MM.1S (cell line): Measurements from ENCODE around the gene PI4KB.

ENCODE experiments used
- DNase-seq: peaks from one replicate; pipeline ENCODE4 v3.0.0-alpha.2; 2015
- H2AFZ ChIP-seq: fragments of 300-600 bp; sonication (generic); 2 replicates; pipeline ENCODE4 v1.6.0; 2016; ENCODE audit warnings: antibody characterized with exemption, low read length
- H3F3A ChIP-seq: fragments of 300-600 bp; sonication (generic); 2 replicates; pipeline ENCODE4 v1.6.1; 2016; ENCODE audit warnings: mild to moderate bottlenecking, antibody characterized with exemption, low read length, moderate library complexity, mixed read lengths; ENCODE audit not compliant: insufficient read depth
- H3K27ac ChIP-seq: fragments of 300-600 bp; sonication (generic); 2 replicates; pipeline ENCODE4 v1.5.1; 2016; ENCODE audit warnings: mild to moderate bottlenecking, low read length
- H3K27me3 ChIP-seq: fragments of 300-600 bp; sonication (generic); replicated peaks from 2 replicates; pipeline ENCODE4 v1.6.0; 2016; ENCODE audit warnings: low read length; ENCODE audit not compliant: insufficient read depth
- H3K36me3 ChIP-seq: fragments of 300-600 bp; sonication (generic); replicated peaks from 2 replicates; pipeline ENCODE4 v1.6.1; 2016; ENCODE audit warnings: mild to moderate bottlenecking, low read length, mixed read lengths; ENCODE audit not compliant: insufficient read depth
- H3K4me1 ChIP-seq: fragments of 300-600 bp; sonication (generic); 2 replicates; pipeline ENCODE4 v1.6.1; 2016; ENCODE audit warnings: low read length, mixed read lengths
- H3K4me2 ChIP-seq: fragments of 300-600 bp; sonication (generic); 2 replicates; pipeline ENCODE4 v1.6.0; 2016; ENCODE audit warnings: low read depth, low read length
- H3K4me3 ChIP-seq: fragments of 300-600 bp; sonication (generic); 2 replicates; pipeline ENCODE4 v1.5.1; 2016; ENCODE audit warnings: low read length, mixed read lengths
- H3K79me2 ChIP-seq: fragments of 300-600 bp; sonication (generic); 2 replicates; pipeline ENCODE4 v1.6.1; 2016; ENCODE audit warnings: mixed run types, low read length, mixed read lengths
- H3K9ac ChIP-seq: fragments of 300-600 bp; sonication (generic); 2 replicates; pipeline ENCODE4 v1.6.1; 2016; ENCODE audit warnings: low read length, mixed read lengths
- H3K9me2 ChIP-seq: fragments of 300-600 bp; sonication (generic); replicated peaks from 2 replicates; pipeline ENCODE4 v1.6.1; 2016; ENCODE audit warnings: mild to moderate bottlenecking, low read length, mixed read lengths; ENCODE audit not compliant: insufficient read depth
- H3K9me3 ChIP-seq: fragments of 300-600 bp; sonication (generic); replicated peaks from 2 replicates; pipeline ENCODE4 v1.6.1; 2016; ENCODE audit warnings: mild to moderate bottlenecking, low read length, mixed read lengths; ENCODE audit not compliant: insufficient read depth
- H4K20me1 ChIP-seq: fragments of 300-600 bp; sonication (generic); 2 replicates; pipeline ENCODE4 v1.6.1; 2016; ENCODE audit warnings: mild to moderate bottlenecking, low read length, moderate library complexity, mixed read lengths; ENCODE audit not compliant: insufficient read depth
- CTCF ChIP-seq: fragments of 300-600 bp; sonication (generic); IDR thresholded peaks from 2 replicates; pipeline ENCODE4 v1.5.1; 2016; ENCODE audit warnings: antibody characterized with exemption, low read length, mixed read lengths
- EZH2 ChIP-seq: fragments of 300-600 bp; sonication (generic); optimal IDR thresholded peaks from 2 replicates; pipeline ENCODE3; 2017; ENCODE audit warnings: low read depth, mild to moderate bottlenecking, antibody characterized with exemption, low read length, mixed read lengths
- EZH2phosphoT487 ChIP-seq: fragments of 300-600 bp; sonication (generic); IDR thresholded peaks from 2 replicates; pipeline ENCODE4 v1.6.1; 2018; ENCODE audit warnings: antibody characterized with exemption, low read length

PI4KB gene

GRCh38 chr1:151242442-151242841 is 84.8 kb downstream of the PI4KB start:
- H3K9me3 ChIP-seq, result no peaks in the 10 kb centered on the region
- H2AFZ ChIP-seq, result no peak overlapping the region
- no peaks in the 10 kb centered on the region for H3F3A ChIP-seq
- TF ChIP-seq EZH2phosphoT487 (no peak), CTCF (no peak), EZH2 (no peak)
- no peaks in the 10 kb centered on the region for H4K20me1 ChIP-seq
- peaks cover 4% of the 10 kb centered on the region for H3K4me1 ChIP-seq
- H3K27me3 ChIP-seq, result no peaks in the 10 kb centered on the region
- no peaks in the 10 kb centered on the region for H3K9me2 ChIP-seq
- H3K4me2 ChIP-seq, result no peak overlapping the region
- no peaks in the 10 kb centered on the region for H3K79me2 ChIP-seq
- no peak overlapping the region for H3K4me3 ChIP-seq
- H3K27ac ChIP-seq, result no peak overlapping the region
- no peak overlapping the region for H3K9ac ChIP-seq
- H3K36me3 ChIP-seq, result peaks cover 15% of the 10 kb centered on the region
- no peak for DNase-seq
